BJ (cell line): Measurements from ENCODE around the gene UGT1A8. TPM values are rescaled to one million over a fixed set of nuclear protein-coding genes. Genes with fewer than 3 reads are reported as not detected.

Experiments
- CTCF ChIA-PET: fragments of 350-600 bp; formaldehyde crosslinking; extraction: SDS; loops from one replicate; lab custom pipeline; 2021; ENCODE audit warnings: antibody characterized with exemption, inconsistent platforms; lab: Yijun Ruan, JAX
- POLR2A ChIA-PET: fragments of 300-600 bp; sonication (Branson Sonifier 250); formaldehyde crosslinking; extraction: SDS; loops from one replicate; lab custom pipeline; 2021; ENCODE audit warnings: antibody characterized with exemption; lab: Charles Lee
- DNase-seq: peaks from one replicate; pipeline ENCODE4 v3.0.0-alpha.2; 2011; ENCODE audit warnings: low read depth
- H3K27me3 ChIP-seq: 2 replicates; pipeline ENCODE4 v1.6.0; 2011; ENCODE audit warnings: low read length; ENCODE audit not compliant: control insufficient read depth, insufficient read depth
- H3K36me3 ChIP-seq: 2 replicates; pipeline ENCODE4 v1.5.1; 2011; ENCODE audit warnings: low read length; ENCODE audit not compliant: control insufficient read depth, insufficient read depth
- H3K4me3 ChIP-seq: 2 replicates; pipeline ENCODE4 v1.5.1; 2011; ENCODE audit warnings: low read depth, mild to moderate bottlenecking, control low read depth, low read length
- CTCF ChIP-seq: IDR thresholded peaks from 2 replicates; pipeline ENCODE4 v1.5.1; 2011; ENCODE audit warnings: low read depth, mild to moderate bottlenecking, control low read depth, inconsistent platforms, low read length, moderate library complexity; ENCODE audit not compliant: insufficient read depth
- polyA plus RNA-seq: library from polyadenylated mRNA; depleted of rRNA; stranded (reverse); fragments of >200 nt; gene quantifications from 2 replicates; pipeline ENCODE4 v1.2.3, GENCODE V29; 2011

UGT1A8 gene
- polyA plus RNA-seq, 1 experiment: not detected

- H3K4me3 ChIP-seq: no peak overlapping the region
- peaks cover 3% of the 10 kb centered on the region; the same call in 1 of the 2 replicates for H3K27me3 ChIP-seq
- no peak for TF ChIP-seq CTCF
- CTCF ChIA-PET: no interaction called here
- no peak for DNase-seq
- no peaks in the 10 kb centered on the region for H3K36me3 ChIP-seq
- POLR2A ChIA-PET: no interaction called here
Observed at GRCh38 chr2:233813236-233814055, 196.0 kb downstream of the UGT1A8 start.

GRCh38 chr2:233814056-233814835 is 196.8 kb downstream of the UGT1A8 start:
- no peak for TF ChIP-seq CTCF
- ChIA-PET POLR2A (no interaction called here), CTCF (no interaction called here)
- Histone ChIP-seq H3K27me3 (0 out of 2 replicates have a peak, but pooled peaks cover 1% of the 10 kb centered on the region), H3K4me3 (no peak overlapping the region), H3K36me3 (no peaks in the 10 kb centered on the region)
- DNase-seq: no peak

- Histone ChIP-seq H3K4me3 (no peak overlapping the region), H3K36me3 (no peaks in the 10 kb centered on the region), H3K27me3 (0 out of 2 replicates have a peak, but pooled peaks cover 1% of the 10 kb centered on the region)
- ChIA-PET CTCF (no interaction called here), POLR2A (no interaction called here)
- peak; percentile 21 for DNase-seq
- TF ChIP-seq CTCF: no peak
Observed at GRCh38 chr2:233815861-233816260, 198.4 kb downstream of the UGT1A8 start.

- H3K36me3 ChIP-seq: no peaks in the 10 kb centered on the region
- 0 out of 2 replicates have a peak, but pooled peaks cover 1% of the 10 kb centered on the region for H3K27me3 ChIP-seq
- DNase-seq: no peak
- no peak overlapping the region for H3K4me3 ChIP-seq
- ChIA-PET CTCF (no interaction called here), POLR2A (no interaction called here)
- no peak for TF ChIP-seq CTCF
Observed at GRCh38 chr2:233816334-233816733, 198.9 kb downstream of the UGT1A8 start.

GRCh38 chr2:233816771-233817170 is 199.3 kb downstream of the UGT1A8 start:
- Histone ChIP-seq H3K27me3 (0 out of 2 replicates have a peak, but pooled peaks cover 1% of the 10 kb centered on the region), H3K36me3 (no peaks in the 10 kb centered on the region), H3K4me3 (no peak overlapping the region)
- no peak for DNase-seq
- no peak for TF ChIP-seq CTCF
- ChIA-PET POLR2A (no interaction called here), CTCF (no interaction called here)
